Occipital lobe (tissue), 3 donors: ENCODE data around the gene ADCY4. TPM values are rescaled to one million over a fixed set of nuclear protein-coding genes. Genes with fewer than 3 reads are reported as not detected.

ENCODE experiments used
- DNase-seq: peaks from one replicate; lab custom pipeline; 2025; lab: John Stamatoyannopoulos, UW
- small RNA-seq: library from RNA; depleted of rRNA; stranded (forward); fragments of <200 nt; gene quantifications from one replicate; pipeline ENCODE3, GENCODE V24; 2014
- total RNA-seq: library from RNA; depleted of rRNA; stranded (reverse); fragments of >200 nt; gene quantifications from one replicate; pipeline ENCODE4 v1.2.3, GENCODE V29; 2014

The ADCY4 gene
- total RNA-seq, 1 donor from 2014 or later = 1.4 TPM

GRCh38 chr14:24277606-24278321, 57.1 kb downstream of the ADCY4 start:
- DNase-seq = no peak

DNA sequence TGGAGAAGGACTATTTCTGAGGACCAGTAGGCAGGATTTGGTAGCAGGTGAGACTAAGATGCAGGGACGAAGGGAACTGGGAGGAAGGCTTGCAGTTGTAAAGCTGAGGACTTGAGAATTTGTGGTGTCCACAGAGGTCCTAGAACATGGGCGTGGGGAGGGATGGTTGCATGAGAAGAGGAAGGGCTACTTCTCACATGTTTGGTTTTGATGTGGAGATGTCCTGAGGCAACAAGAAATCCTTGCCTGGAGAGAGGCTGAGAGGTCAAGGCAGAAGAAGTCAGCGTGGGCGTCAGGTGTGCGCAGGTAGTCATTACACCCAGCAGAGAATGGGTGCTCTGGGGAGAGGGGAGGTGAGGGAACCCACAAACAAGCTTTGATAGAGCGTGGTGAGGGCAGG, 57.8 kb downstream of the ADCY4 start:
- DNase-seq = no peak

DNA sequence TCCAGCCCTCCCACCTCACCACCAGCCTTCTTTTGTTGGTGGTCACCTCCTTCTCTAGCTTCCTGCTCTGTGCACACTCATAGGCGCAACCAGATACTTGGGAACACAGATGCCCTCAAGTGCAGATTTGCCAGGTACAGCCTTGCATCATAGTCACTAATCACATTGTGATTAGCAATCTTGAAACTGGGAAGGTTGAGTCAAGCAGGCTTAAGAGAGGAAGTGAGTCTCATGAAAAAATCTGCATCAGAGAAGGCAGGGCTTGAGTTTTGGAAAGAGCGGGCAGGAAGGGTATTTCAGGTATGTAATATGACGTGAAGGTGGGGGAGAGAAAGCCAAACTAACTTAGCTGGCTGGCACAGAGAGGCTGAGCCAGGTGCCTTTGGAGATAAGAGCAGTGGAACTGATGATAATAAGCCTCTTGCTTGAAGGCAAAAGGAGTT, 60.7 kb downstream of the ADCY4 start:
- no peak for DNase-seq

GRCh38 chr14:24273422-24273998, 61.4 kb downstream of the ADCY4 start:
- DNase-seq = no peak

- DNase-seq = no peak
These were observed 62.4 kb downstream of the ADCY4 start for GRCh38 chr14:24272467-24272866.

- no peak for DNase-seq
These were observed 63.0 kb downstream of the ADCY4 start for GRCh38 chr14:24271834-24272263.

GRCh38 chr14:24271134-24271833, 63.6 kb downstream of the ADCY4 start, which contains the start of gene RABGGTA:
RABGGTA (minus strand) TSS chr14:24271597; CDS start chr14:24271115, 482 bp downstream.
- peak; percentile 76 for DNase-seq

DNA sequence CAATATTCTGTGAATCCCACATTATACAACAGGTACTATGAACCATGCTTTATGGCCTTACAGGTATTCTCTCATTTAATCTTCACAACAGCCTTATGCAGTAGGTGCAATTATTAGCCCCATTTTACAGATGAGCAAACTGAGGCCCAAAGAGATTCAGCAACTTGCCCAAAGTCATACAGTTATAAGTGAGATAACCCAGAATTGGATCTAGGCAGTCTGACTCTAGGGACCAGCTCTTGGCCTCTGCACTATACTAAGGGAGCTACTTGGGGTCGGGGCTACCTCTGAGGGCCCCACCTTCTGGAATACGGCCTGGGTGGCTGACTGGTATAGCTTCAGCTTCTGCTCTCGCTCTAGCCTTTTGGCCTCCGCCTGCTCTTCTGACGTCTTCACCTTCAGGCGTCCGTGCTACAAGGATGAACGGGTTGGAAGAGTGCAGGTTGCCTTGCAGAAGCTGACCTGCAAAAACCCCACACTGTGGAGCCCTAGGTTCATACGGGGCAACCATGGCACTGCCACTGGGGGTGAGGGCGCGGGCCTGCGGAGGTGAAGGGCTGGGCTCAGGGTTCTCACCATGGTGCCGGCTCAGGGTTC, 64.2 kb downstream of the ADCY4 start:
- DNase-seq = no peak

- DNase-seq = no peak
These were observed 64.8 kb downstream of the ADCY4 start for GRCh38 chr14:24269910-24270536.

DNA sequence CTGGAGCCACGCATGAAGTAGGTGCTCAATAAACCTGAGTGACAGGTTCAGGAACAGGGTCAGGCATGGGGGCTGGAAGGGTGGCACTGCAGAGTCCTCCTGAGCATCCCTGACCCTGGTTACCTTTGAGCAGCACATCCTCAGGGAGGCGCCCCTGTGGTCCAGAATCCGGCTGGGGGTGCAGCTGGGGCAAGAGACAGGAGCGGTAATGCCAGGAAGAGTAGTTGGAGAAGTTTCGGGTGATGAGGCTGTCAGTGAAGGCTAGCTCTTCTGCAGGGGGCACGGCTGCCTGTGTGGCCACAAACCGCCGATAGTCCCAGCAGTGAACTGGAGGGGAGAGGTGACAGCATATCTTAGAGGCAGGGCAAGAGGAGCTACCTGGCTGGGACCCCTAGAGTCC, 65.5 kb downstream of the ADCY4 start:
- DNase-seq = no peak

Small RNAs within 50 kb of the gene (small RNA-seq; reads per million reads assigned to genes)
- gene RF00026 = not detected

Other genes with a start within 250 kb of the ADCY4 start
- 1.1 TPM for gene PCK2, start 240.8 kb downstream of the ADCY4 start, total RNA-seq
- gene DCAF11, start 220.3 kb downstream of the ADCY4 start, total RNA-seq = 60.0 TPM
- gene NRL, start 220.1 kb downstream of the ADCY4 start, total RNA-seq = 0.94 TPM
- gene FITM1, start 204.4 kb downstream of the ADCY4 start, total RNA-seq = not detected
- 24.5 TPM for gene PSME1, start 198.9 kb downstream of the ADCY4 start, total RNA-seq
- 9.5 TPM for gene EMC9, start 193.5 kb downstream of the ADCY4 start, total RNA-seq
- 26.0 TPM for gene PSME2, start 188.5 kb downstream of the ADCY4 start, total RNA-seq
- 20.4 TPM for gene RNF31, start 187.6 kb downstream of the ADCY4 start, total RNA-seq
- 20.7 TPM for gene IRF9, start 173.8 kb downstream of the ADCY4 start, total RNA-seq
- 20.4 TPM for gene REC8, start 163.0 kb downstream of the ADCY4 start, total RNA-seq
- 11.7 TPM for gene IPO4, start 146.3 kb downstream of the ADCY4 start, total RNA-seq
- 20.6 TPM for gene TM9SF1, start 139.6 kb downstream of the ADCY4 start, total RNA-seq
- gene TSSK4, start 129.4 kb downstream of the ADCY4 start, total RNA-seq = not detected
- 41.5 TPM for gene CHMP4A, start 121.6 kb downstream of the ADCY4 start, total RNA-seq
- gene MDP1, start 119.0 kb downstream of the ADCY4 start, total RNA-seq = 15.6 TPM
- 51.3 TPM for gene NEDD8, start 102.7 kb downstream of the ADCY4 start, total RNA-seq
- gene GMPR2, start 102.1 kb downstream of the ADCY4 start, total RNA-seq = 38.8 TPM
- gene TINF2, start 92.4 kb downstream of the ADCY4 start, total RNA-seq = 45.1 TPM
- gene TGM1, start 71.9 kb downstream of the ADCY4 start, total RNA-seq = 0.94 TPM
- 19.5 TPM for gene RABGGTA, start 63.5 kb downstream of the ADCY4 start, total RNA-seq
- gene DHRS1, start 35.3 kb downstream of the ADCY4 start, total RNA-seq = 4.1 TPM
- gene NOP9, start 35.2 kb downstream of the ADCY4 start, total RNA-seq = 23.7 TPM
- 3.4 TPM for gene CIDEB, start 27.1 kb downstream of the ADCY4 start, total RNA-seq
- 1.4 TPM for gene LTB4R2, start 24.9 kb downstream of the ADCY4 start, total RNA-seq
- 1.6 TPM for gene LTB4R, start 23.6 kb downstream of the ADCY4 start, total RNA-seq
- gene RIPK3, start 4.9 kb upstream of the ADCY4 start, total RNA-seq = 0.47 TPM
- 5.1 TPM for gene NFATC4, start 33.1 kb upstream of the ADCY4 start, total RNA-seq
- gene NYNRIN, start 63.9 kb upstream of the ADCY4 start, total RNA-seq = 15.0 TPM
- gene CBLN3, start 94.6 kb upstream of the ADCY4 start, total RNA-seq = 0.47 TPM
- 16.7 TPM for gene KHNYN, start 94.9 kb upstream of the ADCY4 start, total RNA-seq
- gene SDR39U1, start 107.7 kb upstream of the ADCY4 start, total RNA-seq = 17.0 TPM
- not detected for gene CMA1, start 173.2 kb upstream of the ADCY4 start, total RNA-seq
- gene CTSG, start 241.2 kb upstream of the ADCY4 start, total RNA-seq = not detected